RCC 7860 (cell line): Measurements from ENCODE around the gene PITHD1.
A peak's percentile ranks its signal among the peaks of the same experiment; 100 is the strongest.
"Not testable (repeated sequence)": the region's sequence is repeated elsewhere in the genome, so short reads cannot be mapped to it uniquely, and the experiment has no call there.

Source experiments
- DNase-seq: peaks from one replicate; pipeline ENCODE4 v3.0.0-alpha.2; 2015; ENCODE audit warnings: low spot score
- FAIRE-seq: peaks from 2 replicates; lab custom pipeline; 2012; peaks lifted over from hg19 to GRCh38; lab: Jason Lieb, UNC

Gene PITHD1

DNA sequence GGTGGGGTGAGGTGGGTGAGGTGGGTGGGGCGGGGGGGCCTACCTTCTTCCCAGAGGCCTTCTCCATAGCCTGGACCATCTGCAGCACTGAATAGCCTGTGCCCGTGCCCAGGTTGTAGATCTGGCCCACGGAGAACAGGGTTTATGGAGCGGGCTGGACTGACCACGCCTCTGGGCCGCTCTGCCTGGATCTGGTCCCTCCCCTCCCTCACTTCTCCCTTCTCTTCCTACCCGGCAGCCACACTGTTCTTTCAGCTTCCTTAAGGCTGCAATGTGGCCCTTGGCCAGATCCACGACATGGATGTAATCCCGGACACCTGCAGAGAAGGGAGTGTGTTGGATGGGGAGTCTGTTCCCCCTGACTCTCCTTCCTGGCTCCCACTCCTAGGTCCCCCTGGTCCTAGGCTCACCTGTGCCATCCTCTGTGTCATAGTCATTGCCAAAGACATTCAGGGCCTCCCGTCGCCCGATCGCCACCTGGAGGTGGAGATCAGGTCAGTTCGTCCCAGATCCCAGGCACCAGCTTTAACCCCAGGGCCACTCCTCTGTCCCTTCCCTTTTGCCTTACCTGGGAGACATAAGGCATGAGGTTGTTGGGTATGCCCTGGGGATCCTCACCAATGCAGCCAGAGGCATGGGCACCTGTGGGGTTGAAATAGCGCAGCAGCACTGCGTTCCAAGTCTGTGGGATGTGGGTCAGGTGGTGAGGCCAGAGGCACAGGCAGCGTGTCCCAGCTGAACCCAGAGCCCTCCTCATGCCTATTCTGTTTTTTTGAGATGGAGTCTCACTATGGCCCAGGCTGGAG lies 18.5 kb downstream of the PITHD1 start:
- DNase-seq, result no peak

DNA sequence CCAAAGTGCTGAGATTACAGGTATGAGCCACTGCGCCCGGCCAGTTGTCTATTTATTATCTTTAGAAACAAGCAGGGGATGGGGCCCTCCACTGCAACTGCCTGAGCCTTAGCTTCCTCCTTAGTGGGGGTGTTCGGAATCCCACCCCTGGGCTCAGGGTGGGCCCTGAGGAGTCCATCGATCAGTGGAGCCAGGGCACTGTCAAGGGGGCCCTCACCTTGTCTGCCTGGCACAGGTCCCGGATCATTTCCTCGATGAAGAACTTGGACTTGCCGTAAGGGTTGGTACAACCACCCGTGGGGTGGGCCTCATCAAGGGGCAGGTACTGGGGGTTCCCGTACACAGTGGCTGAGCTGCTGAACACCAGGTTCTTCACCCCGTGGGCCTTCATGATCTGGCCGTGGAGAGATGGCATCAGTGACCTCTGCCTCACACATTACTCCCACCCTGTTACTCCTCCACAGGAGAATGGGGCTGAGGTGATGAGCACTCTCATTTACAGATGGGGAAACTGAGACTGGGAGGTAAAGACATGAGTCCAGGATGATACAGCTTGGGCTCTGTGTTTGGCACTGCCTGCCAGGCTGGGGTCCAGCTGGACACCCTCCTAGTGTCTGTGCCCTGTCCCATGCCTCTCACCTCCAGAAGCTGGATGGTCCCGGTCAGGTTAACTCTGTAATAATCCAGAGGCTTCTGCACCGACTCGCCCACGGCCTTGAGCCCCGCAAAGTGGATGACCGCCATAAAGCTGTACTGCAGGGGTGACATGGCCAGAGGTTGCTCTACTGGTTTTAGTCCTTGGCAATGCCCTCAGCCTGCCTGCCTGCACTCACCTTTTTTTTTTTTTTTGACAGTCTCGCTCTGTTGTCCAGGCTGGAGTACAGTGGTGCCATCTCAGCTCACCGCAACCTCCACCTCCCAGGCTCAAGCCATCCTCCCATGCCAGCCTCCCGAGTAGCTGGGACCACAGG lies 19.5 kb downstream of the PITHD1 start:
- DNase-seq (no peak), FAIRE-seq (no peak)

More for the DNA sequence above, 18.5 kb downstream of the PITHD1 start:
- FAIRE-seq, result no peak

- FAIRE-seq, result no peak
These were observed 20.5 kb downstream of the PITHD1 start for GRCh38 chr1:23798662-23799142.

DNA sequence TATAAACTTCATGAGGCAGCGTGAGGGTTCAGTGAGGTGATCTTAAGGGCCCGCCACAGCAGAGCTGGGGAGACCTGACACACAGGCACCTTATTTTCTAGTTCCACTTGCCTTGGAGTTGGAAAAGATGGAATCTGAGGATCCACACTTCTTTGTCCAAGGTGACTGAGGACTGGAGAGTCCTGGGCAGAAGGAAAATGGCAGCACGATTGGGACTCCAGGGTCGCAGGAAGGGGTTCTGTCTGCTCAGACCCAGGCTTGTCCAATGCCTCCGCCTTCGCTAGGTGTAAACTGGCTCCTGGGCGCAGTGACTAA lies 21.0 kb downstream of the PITHD1 start:
- no peak for DNase-seq
- FAIRE-seq, result no peak

More at GRCh38 chr1:23798662-23799142, 20.5 kb downstream of the PITHD1 start:
- DNase-seq, result no peak

GRCh38 chr1:23799570-23800399 lies 21.6 kb downstream of the PITHD1 start:
- peak; percentile 96 for DNase-seq
- FAIRE-seq, result peak; percentile 90

DNA sequence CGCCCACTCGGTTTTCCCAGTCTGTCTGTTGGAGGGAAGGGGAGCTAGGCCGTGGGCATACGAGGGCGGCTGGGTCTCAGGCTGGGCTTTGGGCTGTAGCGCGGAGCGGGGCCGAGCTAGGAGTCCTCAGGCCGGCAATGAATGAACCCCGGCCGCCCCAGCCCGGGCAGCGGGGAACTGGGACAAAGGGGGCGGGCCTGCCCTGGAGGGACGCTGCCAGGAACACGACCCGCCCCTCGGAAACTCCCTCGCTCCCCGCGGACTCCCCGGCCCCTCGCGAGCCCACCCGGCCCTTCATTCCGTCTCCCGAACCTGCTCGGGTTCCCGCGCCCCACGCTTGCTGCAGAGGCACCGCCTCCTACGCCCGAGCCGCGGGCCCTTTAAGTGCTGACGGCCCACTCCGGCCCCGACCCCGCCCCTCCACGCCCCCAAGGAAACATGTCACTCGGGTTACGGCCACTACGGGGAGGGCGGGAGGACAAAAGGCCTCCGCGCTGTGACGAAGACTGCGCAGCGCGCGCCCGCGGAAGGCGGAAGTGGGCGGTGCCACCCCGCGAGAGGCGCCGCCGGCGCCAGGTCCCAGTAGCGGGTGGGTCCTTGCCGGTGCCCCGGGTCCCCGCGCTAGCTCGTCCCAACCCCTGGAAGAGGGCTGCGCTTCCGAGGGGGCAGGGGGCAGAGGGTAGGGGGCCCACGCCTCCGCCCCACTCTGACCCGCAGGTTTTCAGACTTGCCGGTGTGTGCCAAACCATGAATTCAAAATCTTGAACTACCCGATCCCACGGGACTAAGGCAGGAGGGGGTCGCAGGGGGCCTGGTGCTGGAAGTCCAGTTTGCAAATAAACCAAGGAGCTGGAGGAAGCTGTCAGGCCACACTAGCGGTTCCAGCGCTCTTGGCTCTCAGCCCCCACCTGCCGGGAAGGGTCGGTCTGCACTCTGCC lies 22.5 kb downstream of the PITHD1 start, which contains the start of gene GALE:
Gene GALE (minus strand): TSS at position 355 of the 938 bp plus-strand sequence. CDS start 1,747 bp downstream, outside the sequence.
- peak; percentile 17 for FAIRE-seq
- peak; percentile 90 for DNase-seq

- DNase-seq (no peak), FAIRE-seq (no peak)
These were observed 23.1 kb downstream of the PITHD1 start for GRCh38 chr1:23801338-23801748.

GRCh38 chr1:23801876-23802275 lies 23.7 kb downstream of the PITHD1 start:
- DNase-seq (no peak), FAIRE-seq (no peak)

GRCh38 chr1:23802809-23803342 lies 24.7 kb downstream of the PITHD1 start:
- DNase-seq, FAIRE-seq: not testable (repeated sequence)

- no peak for FAIRE-seq
- no peak for DNase-seq
These were observed 25.5 kb downstream of the PITHD1 start for GRCh38 chr1:23803674-23804073.

DNA sequence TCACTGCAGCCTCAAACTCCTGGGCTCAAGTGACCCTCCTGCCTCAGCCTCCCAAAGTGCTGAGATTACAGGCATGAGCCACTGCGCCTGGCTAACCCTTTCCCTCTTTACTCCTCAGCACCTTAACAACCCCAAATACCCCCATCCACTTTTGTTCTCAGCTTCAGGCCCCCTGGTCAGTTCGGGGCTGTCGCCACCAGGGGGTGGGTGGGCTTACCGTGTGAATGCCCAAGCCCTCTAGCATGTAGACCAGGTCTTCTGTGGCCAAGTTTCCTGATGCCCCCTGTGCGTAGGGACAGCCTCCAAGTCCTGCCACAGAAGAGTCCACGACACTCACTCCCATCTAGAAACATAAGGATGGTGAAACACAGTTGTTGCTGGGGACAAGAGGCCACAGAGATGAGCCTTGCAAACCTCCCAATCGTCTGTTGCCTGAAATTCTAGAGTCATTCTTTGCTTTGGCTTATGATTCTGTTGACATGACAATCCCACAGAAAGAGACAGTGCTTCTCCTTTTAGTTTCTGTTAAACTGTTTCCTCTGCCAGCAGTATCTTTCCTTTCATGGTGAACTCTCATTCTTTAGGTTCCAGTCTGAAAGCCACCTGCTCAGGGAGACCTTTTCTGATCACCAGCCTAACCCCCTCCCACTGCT lies 26.1 kb downstream of the PITHD1 start:
- FAIRE-seq, result no peak

GRCh38 chr1:23805025-23805424 lies 26.8 kb downstream of the PITHD1 start:
- DNase-seq, result no peak
- no peak for FAIRE-seq

More for the DNA sequence above, 26.1 kb downstream of the PITHD1 start:
- DNase-seq, result no peak

DNA sequence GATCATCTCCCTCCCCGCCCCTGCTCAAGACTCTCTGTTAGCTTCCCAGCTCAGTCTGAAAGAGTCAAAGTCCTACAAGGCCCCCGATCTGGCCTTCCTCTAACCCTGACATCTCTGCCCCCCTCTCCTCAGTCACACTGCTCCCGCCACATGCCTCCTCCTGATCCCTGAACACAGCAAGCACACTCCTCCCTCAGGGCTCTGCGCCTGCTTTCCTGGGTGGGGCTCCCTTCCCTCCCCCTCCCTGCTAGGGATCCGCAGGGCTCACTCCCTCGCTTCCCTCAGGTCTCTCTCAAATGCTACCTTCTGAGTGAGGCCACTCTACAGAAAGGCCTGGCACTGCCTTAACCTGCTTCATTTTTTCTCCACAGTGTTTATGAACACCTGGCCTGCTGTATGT lies 28.1 kb downstream of the PITHD1 start:
- FAIRE-seq, result no peak
- no peak for DNase-seq

GRCh38 chr1:23807453-23807852 lies 29.2 kb downstream of the PITHD1 start:
- no peak for DNase-seq
- no peak for FAIRE-seq

DNA sequence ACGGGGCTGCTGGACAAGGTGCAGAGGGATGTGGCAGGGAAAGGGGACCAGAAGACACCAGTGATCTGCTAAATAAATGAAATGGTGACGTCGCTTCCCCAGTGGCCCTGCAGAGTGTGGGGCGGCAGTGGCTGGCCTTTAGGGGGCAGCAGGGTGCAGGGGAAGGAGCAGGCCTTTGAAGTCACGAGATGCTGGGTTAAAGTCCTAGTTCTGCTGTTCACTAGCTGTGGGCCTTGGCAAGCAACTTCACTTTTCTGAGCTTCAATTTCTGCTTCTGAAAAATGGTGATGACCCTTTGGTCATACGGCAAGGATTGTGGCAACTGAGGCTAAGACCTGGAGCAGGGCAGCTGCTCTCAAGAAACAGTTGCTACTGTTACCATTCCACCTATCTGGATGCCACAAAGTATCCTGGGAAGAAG lies 31.5 kb downstream of the PITHD1 start:
- no peak for FAIRE-seq
- DNase-seq, result peak; percentile 58

DNA sequence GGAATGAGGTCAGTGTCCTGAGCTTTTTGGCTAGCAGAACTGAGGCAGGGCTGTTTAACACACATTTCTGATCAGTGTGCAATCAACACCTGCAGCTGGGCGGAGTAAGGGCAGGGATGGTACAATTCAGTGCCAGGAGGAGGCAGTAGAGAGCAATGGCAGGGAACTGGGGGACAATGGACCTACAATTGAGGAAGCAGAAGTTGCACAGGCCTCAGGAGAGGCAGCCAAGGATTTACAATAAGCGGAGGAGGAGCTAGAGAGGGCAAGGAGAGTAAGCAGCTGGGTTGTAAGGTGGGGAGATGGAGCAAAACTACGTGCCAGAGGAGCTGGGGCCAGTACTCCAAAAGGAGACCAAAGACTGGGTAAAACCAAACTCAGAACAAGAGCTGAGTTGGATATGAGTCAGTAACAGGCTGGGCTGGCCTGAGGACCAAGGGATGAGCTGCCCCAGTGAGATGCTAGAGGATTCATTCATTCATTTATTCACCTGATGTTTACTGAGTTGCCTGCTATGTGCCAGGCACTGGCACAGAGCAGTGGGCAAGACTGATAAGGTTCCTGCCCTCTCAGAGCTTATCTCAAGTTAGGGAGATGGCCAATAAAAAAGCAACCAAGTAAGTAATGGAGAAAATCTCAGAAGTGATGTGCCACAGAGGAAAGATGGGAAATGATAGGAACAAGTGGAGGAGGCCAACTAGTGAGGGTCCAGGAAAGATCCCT lies 32.8 kb downstream of the PITHD1 start:
- no peak for DNase-seq
- no peak for FAIRE-seq

DNA sequence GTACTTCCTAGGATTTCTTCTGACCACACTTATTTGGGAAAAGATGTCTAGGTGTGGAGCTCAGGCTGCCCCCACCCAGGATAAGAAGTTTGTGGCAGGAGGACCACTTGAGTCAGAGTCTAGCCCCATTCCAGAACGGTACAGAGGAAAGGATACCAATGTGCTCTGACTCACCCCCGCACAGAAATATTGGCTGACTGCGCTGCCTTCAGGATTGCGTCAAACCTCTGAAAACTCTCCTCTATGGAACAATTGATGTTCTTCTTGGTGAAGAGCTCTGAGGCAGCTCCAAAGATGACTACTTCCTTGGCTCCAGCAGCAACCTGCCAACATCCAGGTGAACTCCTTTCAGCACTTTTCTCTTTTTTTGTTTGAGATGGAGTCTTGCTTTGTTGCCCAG lies 35.8 kb downstream of the PITHD1 start:
- FAIRE-seq (no peak), DNase-seq (no peak)

DNA sequence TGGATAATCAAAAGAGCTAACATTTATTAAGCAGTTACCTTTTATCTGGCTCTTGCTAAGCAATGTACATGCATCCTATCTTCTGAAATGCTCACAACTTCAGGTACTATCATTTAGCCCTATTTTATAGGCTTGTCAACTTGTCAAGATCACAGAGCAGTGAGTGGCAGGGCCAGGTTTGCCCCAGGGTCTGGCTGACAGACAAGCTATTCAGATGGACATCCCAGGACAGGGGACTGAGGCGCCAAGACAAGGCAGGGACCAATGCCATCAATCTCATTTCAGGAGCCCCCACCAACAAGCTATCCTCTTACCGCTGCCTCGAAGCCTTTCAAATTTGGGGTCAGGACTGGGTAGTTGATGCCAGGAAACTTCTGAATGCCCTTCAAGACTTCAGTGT lies 38.1 kb downstream of the PITHD1 start:
- DNase-seq (no peak), FAIRE-seq (no peak)
